ENCODE results near the gene GRM5. TPM values are rescaled to one million over a fixed set of nuclear protein-coding genes. Genes with fewer than 3 reads are reported as not detected.
"Not testable (repeated sequence)": the region's sequence is repeated elsewhere in the genome, so short reads cannot be mapped to it uniquely, and the experiment has no call there.

GRM5 gene
- total and polyA plus RNA-seq, 4 donors, result not detected

GRCh38 chr11:88849368-88849767, 216.4 kb downstream of the GRM5 start:
- no peak for DNase-seq (ENCODE audit: low spot score)
- Histone ChIP-seq H3K27me3 (ENCODE audit: control insufficient read depth in 4 of 4, insufficient read depth in 4 of 4, low read length in 3 of 4) (no peaks in the 10 kb centered on the region), H3K4me1 (ENCODE audit: control insufficient read depth in 4 of 4, insufficient read depth in 4 of 4, low read length in 3 of 4) (no peaks in the 10 kb centered on the region), H3K4me3 (ENCODE audit: low read depth in 1 of 3, low read length in 3 of 3) (no peak overlapping the region), H3K27ac (ENCODE audit: low read depth in 1 of 2, low read length in 2 of 2) (no peak overlapping the region), H3K9ac (ENCODE audit: low read depth in 1 of 2, low read length in 2 of 2) (no peak overlapping the region), H3K9me3 (ENCODE audit: control insufficient read depth in 4 of 4, low read length in 3 of 4) (no peaks in the 10 kb centered on the region), H3K36me3 (ENCODE audit: control insufficient read depth in 4 of 4, insufficient read depth in 3 of 4, low read depth in 1 of 4, low read length in 3 of 4) (no peaks in the 10 kb centered on the region)
- TF ChIP-seq ZBTB33 (IDR thresholded peaks at IDR 0.05) (no peak), REST (IDR thresholded peaks at IDR 0.05) (no peak), ATF3 (IDR thresholded peaks at IDR 0.05) (no peak), JUND (IDR thresholded peaks at IDR 0.05) (no peak), YY1 (IDR thresholded peaks at IDR 0.05) (no peak), NR2F2 (IDR thresholded peaks at IDR 0.05) (no peak), EGR1 (IDR thresholded peaks at IDR 0.05; ENCODE audit: low read depth in 2 of 2) (no peak), GABPA (IDR thresholded peaks at IDR 0.05 in 1 of 2, conservative IDR thresholded peaks at IDR 0.05 in 1 of 2) (no peak), RAD21 (IDR thresholded peaks at IDR 0.05) (no peak), FOXA1 (IDR thresholded peaks at IDR 0.05) (no peak), SP1 (IDR thresholded peaks at IDR 0.05) (no peak), FOXA2 (IDR thresholded peaks at IDR 0.05) (no peak), HNF4A (conservative IDR thresholded peaks at IDR 0.05) (no peak)
- 99% methylated on average over 1 of the region's 1 CpG for WGBS

- H3K27me3 ChIP-seq (ENCODE audit: control insufficient read depth in 4 of 4, insufficient read depth in 4 of 4, low read length in 3 of 4); H3K9me3 ChIP-seq (ENCODE audit: control insufficient read depth in 4 of 4, low read length in 3 of 4); H3K9ac ChIP-seq (ENCODE audit: low read depth in 1 of 2, low read length in 2 of 2); DNase-seq (ENCODE audit: low spot score); H3K4me1 ChIP-seq (ENCODE audit: control insufficient read depth in 4 of 4, insufficient read depth in 4 of 4, low read length in 3 of 4); H3K27ac ChIP-seq (ENCODE audit: low read depth in 1 of 2, low read length in 2 of 2); H3K36me3 ChIP-seq (ENCODE audit: control insufficient read depth in 4 of 4, insufficient read depth in 3 of 4, low read depth in 1 of 4, low read length in 3 of 4); H3K4me3 ChIP-seq (ENCODE audit: low read depth in 1 of 3, low read length in 3 of 3): not testable (repeated sequence)
- 49% methylated on average over 1 of the region's 1 CpG for WGBS
These were observed 219.5 kb downstream of the GRM5 start for GRCh38 chr11:88846266-88846665.

- not testable (repeated sequence) for H3K9ac ChIP-seq (ENCODE audit: low read depth in 1 of 2, low read length in 2 of 2); H3K27ac ChIP-seq (ENCODE audit: low read depth in 1 of 2, low read length in 2 of 2); H3K4me3 ChIP-seq (ENCODE audit: low read depth in 1 of 3, low read length in 3 of 3); H3K27me3 ChIP-seq (ENCODE audit: control insufficient read depth in 4 of 4, insufficient read depth in 4 of 4, low read length in 3 of 4); H3K9me3 ChIP-seq (ENCODE audit: control insufficient read depth in 4 of 4, low read length in 3 of 4); H3K4me1 ChIP-seq (ENCODE audit: control insufficient read depth in 4 of 4, insufficient read depth in 4 of 4, low read length in 3 of 4); H3K36me3 ChIP-seq (ENCODE audit: control insufficient read depth in 4 of 4, insufficient read depth in 3 of 4, low read depth in 1 of 4, low read length in 3 of 4); DNase-seq (ENCODE audit: low spot score)
- WGBS, result 91% methylated on average over 3 of the region's 3 CpGs
These were observed 220.8 kb downstream of the GRM5 start for GRCh38 chr11:88844941-88845340.

- 69% methylated on average over 1 of the region's 1 CpG for WGBS
- not testable (repeated sequence) for H3K27me3 ChIP-seq (ENCODE audit: control insufficient read depth in 4 of 4, insufficient read depth in 4 of 4, low read length in 3 of 4); H3K9ac ChIP-seq (ENCODE audit: low read depth in 1 of 2, low read length in 2 of 2); H3K27ac ChIP-seq (ENCODE audit: low read depth in 1 of 2, low read length in 2 of 2); H3K4me1 ChIP-seq (ENCODE audit: control insufficient read depth in 4 of 4, insufficient read depth in 4 of 4, low read length in 3 of 4); H3K4me3 ChIP-seq (ENCODE audit: low read depth in 1 of 3, low read length in 3 of 3); H3K9me3 ChIP-seq (ENCODE audit: control insufficient read depth in 4 of 4, low read length in 3 of 4); DNase-seq (ENCODE audit: low spot score); H3K36me3 ChIP-seq (ENCODE audit: control insufficient read depth in 4 of 4, insufficient read depth in 3 of 4, low read depth in 1 of 4, low read length in 3 of 4)
These were observed 221.9 kb downstream of the GRM5 start for GRCh38 chr11:88843766-88844426.

- WGBS, result 71% methylated on average over 1 of the region's 1 CpG
- not testable (repeated sequence) for H3K4me1 ChIP-seq (ENCODE audit: control insufficient read depth in 4 of 4, insufficient read depth in 4 of 4, low read length in 3 of 4); DNase-seq (ENCODE audit: low spot score)
These were observed 227.6 kb downstream of the GRM5 start for GRCh38 chr11:88838139-88838538.

More at GRCh38 chr11:88838139-88838538, 227.6 kb downstream of the GRM5 start:
- H3K4me3 ChIP-seq (ENCODE audit: low read depth in 1 of 3, low read length in 3 of 3); H3K27ac ChIP-seq (ENCODE audit: low read depth in 1 of 2, low read length in 2 of 2); H3K36me3 ChIP-seq (ENCODE audit: control insufficient read depth in 4 of 4, insufficient read depth in 3 of 4, low read depth in 1 of 4, low read length in 3 of 4); H3K9me3 ChIP-seq (ENCODE audit: control insufficient read depth in 4 of 4, low read length in 3 of 4); H3K9ac ChIP-seq (ENCODE audit: low read depth in 1 of 2, low read length in 2 of 2); H3K27me3 ChIP-seq (ENCODE audit: control insufficient read depth in 4 of 4, insufficient read depth in 4 of 4, low read length in 3 of 4): not testable (repeated sequence)
